Ishikawa (cell line): ENCODE data around the gene TP73.

Experiments used
- CEBPB ChIP-seq: IDR thresholded peaks from 2 replicates; pipeline ENCODE4 v1.6.1; 2012
- CREB1 ChIP-seq: IDR thresholded peaks from 2 replicates; pipeline ENCODE4 v1.6.1; 2012; ENCODE audit warnings: low read depth
- EGR1 ChIP-seq: IDR thresholded peaks from 2 replicates; pipeline ENCODE4 v1.6.1; 2012
- EP300 ChIP-seq: IDR thresholded peaks from 2 replicates; pipeline ENCODE4 v1.6.1; 2012; ENCODE audit warnings: borderline replicate concordance
- FOXM1 ChIP-seq: IDR thresholded peaks from 2 replicates; pipeline ENCODE4 v1.6.1; 2012; ENCODE audit warnings: low read depth, borderline replicate concordance
- NFIC ChIP-seq: IDR thresholded peaks from 2 replicates; pipeline ENCODE4 v1.6.1; 2012
- RAD21 ChIP-seq: IDR thresholded peaks from 2 replicates; pipeline ENCODE4 v1.6.1; 2012; ENCODE audit warnings: low read depth
- TAF1 ChIP-seq: IDR thresholded peaks from 2 replicates; pipeline ENCODE4 v1.6.1; 2012; ENCODE audit warnings: low read depth, mild to moderate bottlenecking
- TCF12 ChIP-seq: IDR thresholded peaks from 2 replicates; pipeline ENCODE4 v1.6.1; 2012; ENCODE audit warnings: low read depth
- TEAD4 ChIP-seq: IDR thresholded peaks from 2 replicates; pipeline ENCODE4 v1.6.1; 2012
- YY1 ChIP-seq: IDR thresholded peaks from 2 replicates; pipeline ENCODE4 v1.6.1; 2012; ENCODE audit warnings: low read depth
- ZBTB7A ChIP-seq: IDR thresholded peaks from 2 replicates; pipeline ENCODE4 v1.6.1; 2012; ENCODE audit warnings: low read depth
- TF ChIP-seq, protein P1 (sequence below): IDR thresholded peaks from 2 replicates; pipeline ENCODE4 v1.6.1; 2012; ENCODE audit warnings: low read depth, mild to moderate bottlenecking
- TF ChIP-seq, protein P2 (sequence below): IDR thresholded peaks from 2 replicates; pipeline ENCODE4 v1.6.1; 2012
- TF ChIP-seq, protein P3 (sequence below): IDR thresholded peaks from 2 replicates; pipeline ENCODE4 v1.6.1; 2012

Gene TP73

DNA sequence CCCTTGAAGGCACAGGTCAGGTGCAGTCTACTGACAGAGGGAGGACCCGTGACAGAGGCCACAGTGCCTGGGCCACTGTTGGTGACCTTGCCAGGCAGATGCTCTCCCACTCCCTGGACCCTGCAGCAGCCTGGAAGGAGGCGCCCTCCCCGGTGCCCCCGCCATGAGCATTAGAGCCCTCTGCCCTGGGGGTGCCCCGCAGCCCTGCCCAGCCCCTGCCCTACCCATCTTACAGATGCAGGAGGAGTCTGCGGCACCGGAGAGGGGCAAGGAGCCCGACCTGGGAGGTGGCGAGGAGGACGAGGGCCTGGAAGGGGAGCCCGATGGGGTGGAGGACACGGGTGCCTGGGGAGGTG is 110.5 kb downstream of the TP73 start:
- TF ChIP-seq YY1 (no peak), CREB1 (no peak), EP300 (no peak)

DNA sequence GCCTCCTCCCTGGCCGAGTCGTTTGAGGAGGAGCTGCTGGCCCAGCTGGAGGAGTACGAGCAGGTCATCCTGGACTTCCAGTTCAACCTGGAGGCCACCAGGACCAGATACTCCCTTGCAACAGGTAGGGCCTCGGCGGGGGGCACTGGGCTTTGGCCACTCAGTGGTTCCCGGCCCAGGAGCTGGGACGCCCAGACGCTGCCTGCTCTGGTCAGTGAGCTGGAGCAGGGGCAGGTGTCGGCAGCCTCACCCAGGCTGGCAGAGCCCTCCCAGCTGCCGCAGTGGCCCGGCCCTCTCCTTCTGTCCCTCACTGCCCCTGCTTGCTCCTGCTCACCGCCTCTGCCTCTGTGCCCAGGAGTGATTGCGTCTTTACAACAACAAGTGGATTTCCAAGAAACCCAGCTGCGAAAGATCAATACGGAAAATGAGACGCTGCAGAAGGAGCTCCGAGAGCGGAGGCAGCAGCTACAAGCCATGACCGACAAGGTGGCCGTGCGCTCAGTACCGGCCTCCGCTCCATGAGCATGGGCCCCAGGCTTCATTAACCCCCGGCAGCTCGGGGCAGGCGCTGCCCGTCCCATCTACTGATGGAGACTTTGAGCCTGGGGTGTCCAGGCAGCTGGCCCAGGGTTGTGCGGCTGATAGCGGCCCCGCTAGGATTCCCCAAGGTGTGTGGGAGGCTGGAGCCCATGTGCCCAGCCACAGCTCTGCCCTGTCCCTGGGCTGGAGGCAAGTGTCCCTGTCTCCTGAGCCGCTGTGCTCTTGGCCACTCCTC is 111.2 kb downstream of the TP73 start:
- TF ChIP-seq ZBTB7A (no peak), TCF12 (no peak), TEAD4 (no peak)

DNA sequence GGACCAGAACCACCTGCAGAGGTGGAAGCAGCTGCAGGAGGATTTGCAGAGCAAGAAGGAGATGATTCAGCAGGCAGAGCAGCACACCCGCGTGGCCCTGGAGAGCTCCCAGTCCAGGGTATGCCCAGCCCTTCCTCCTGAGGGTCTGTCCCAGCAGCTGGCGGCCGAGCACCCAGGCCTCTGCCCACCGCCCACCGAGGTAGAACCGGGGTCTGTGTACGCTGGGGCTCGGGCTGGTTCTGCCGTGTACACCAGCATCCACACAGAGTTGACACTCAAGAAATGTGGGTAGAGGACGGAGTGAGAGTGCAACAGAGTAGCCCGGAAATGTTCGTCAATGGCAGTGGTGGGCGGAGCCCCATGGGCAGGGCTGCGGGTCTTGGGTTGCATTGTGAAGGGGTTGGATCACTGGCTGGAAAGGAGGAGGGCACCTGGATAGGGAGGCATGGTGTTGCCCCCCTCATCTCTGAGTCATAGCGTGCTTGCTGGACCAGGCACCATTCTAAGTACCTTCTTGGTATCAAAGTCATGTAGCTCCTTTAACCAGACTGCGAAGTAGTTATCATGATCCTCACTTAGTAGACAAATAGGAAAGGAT is 115.1 kb downstream of the TP73 start:
- TF ChIP-seq EGR1 (no peak), EP300 (no peak), NFIC (no peak), TAF1 (no peak), RAD21 (no peak), FOXM1 (no peak), ZBTB7A (no peak), CEBPB (no peak)
- TF ChIP-seq, protein P1, sequence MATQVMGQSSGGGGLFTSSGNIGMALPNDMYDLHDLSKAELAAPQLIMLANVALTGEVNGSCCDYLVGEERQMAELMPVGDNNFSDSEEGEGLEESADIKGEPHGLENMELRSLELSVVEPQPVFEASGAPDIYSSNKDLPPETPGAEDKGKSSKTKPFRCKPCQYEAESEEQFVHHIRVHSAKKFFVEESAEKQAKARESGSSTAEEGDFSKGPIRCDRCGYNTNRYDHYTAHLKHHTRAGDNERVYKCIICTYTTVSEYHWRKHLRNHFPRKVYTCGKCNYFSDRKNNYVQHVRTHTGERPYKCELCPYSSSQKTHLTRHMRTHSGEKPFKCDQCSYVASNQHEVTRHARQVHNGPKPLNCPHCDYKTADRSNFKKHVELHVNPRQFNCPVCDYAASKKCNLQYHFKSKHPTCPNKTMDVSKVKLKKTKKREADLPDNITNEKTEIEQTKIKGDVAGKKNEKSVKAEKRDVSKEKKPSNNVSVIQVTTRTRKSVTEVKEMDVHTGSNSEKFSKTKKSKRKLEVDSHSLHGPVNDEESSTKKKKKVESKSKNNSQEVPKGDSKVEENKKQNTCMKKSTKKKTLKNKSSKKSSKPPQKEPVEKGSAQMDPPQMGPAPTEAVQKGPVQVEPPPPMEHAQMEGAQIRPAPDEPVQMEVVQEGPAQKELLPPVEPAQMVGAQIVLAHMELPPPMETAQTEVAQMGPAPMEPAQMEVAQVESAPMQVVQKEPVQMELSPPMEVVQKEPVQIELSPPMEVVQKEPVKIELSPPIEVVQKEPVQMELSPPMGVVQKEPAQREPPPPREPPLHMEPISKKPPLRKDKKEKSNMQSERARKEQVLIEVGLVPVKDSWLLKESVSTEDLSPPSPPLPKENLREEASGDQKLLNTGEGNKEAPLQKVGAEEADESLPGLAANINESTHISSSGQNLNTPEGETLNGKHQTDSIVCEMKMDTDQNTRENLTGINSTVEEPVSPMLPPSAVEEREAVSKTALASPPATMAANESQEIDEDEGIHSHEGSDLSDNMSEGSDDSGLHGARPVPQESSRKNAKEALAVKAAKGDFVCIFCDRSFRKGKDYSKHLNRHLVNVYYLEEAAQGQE = no peak

DNA sequence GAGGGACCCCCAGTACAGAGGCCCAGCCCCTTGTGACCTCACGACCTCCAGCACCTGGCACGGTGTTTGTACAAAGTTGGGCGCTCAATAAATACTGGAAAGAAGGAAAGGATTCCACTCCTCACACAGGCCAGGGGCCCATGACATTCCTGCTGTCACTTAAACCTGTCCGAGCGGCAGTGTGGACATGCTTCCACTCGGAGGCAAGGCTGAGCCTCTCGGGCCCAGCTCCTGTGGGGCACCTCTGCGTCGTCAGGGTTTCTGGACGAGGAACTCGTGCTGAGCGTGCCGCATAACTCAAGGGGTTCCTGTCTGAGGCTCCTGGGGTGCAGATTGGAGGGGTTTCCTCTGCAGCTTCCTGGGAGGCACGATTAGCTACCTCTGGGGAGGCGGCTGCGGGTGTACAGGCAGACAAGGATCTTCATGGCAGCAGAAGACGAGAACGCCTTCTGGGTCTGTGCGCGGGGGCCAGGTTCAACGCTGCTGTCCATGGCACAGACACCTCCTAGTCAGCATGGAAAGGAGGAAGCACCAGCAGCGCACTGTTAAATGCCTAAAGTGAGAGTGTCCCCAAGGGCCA is 116.6 kb downstream of the TP73 start:
- TF ChIP-seq, protein P1 = no peak
- no peak for TF ChIP-seq FOXM1
- TF ChIP-seq, protein P2, sequence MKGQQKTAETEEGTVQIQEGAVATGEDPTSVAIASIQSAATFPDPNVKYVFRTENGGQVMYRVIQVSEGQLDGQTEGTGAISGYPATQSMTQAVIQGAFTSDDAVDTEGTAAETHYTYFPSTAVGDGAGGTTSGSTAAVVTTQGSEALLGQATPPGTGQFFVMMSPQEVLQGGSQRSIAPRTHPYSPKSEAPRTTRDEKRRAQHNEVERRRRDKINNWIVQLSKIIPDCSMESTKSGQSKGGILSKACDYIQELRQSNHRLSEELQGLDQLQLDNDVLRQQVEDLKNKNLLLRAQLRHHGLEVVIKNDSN = no peak

DNA sequence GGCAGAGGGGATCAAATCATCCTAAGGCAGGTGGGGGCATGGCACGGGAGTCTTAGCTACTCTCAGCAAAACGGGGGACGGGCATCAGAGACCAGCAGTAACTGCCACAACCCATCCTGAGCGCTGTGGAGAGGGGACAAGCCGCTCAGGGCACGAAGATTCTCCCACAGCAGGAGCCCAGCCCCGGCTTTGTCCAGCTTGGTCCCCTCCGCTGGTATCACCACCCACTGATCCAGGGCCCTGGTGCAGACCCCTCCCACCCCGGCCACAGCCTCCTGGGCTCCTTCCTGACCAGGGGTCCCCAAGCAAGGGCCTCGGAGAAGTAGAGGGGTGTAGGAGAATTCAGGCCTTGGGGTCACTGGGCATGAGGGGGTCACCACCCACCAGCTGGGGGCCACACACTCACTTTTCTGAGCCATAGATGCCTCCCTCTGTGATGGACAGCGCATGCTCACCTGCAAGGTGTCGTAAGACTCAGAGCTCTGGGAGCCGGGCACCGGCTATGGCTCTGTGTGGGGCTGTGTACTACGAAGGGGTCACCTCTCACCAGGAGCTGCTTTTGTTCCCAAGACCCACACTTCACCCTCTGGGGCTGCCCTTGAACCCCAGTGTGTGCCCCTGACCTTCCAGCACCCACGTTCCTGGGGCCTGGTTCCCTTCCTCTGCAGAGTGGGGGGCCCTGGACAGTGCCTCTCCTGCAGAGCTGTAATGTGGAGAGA is 117.9 kb downstream of the TP73 start:
- no peak for TF ChIP-seq ZBTB7A
- TF ChIP-seq NFIC = no peak
- no peak for TF ChIP-seq YY1
- TF ChIP-seq TAF1 = no peak
- TF ChIP-seq RAD21 = no peak
- no peak for TF ChIP-seq EGR1
- TF ChIP-seq CEBPB = no peak
- TF ChIP-seq TEAD4 = no peak
- TF ChIP-seq, protein P1 = no peak
- TF ChIP-seq, protein P2 = no peak
- no peak for TF ChIP-seq FOXM1
- no peak for TF ChIP-seq TCF12
- TF ChIP-seq, protein P3, sequence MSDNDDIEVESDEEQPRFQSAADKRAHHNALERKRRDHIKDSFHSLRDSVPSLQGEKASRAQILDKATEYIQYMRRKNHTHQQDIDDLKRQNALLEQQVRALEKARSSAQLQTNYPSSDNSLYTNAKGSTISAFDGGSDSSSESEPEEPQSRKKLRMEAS = no peak
